GM23338 (cell line): Measurements from ENCODE around the gene NDUFS2. TPM values are rescaled to one million over a fixed set of nuclear protein-coding genes. Genes with fewer than 3 reads are reported as not detected.
A peak's percentile ranks its signal among the peaks of the same experiment; 100 is the strongest.

ENCODE experiments used
- ATAC-seq: fragments of 200-7000 bp; cut with Tn5 transposase; 3 replicates; pipeline ENCODE4 v1.9.1; 2020
- DNase-seq: peaks from one replicate; pipeline ENCODE4 v3.0.0-alpha.2; 2015; ENCODE audit warnings: low spot score
- H2AFZ ChIP-seq: fragments of 200-600 bp; sonication (generic); 2 replicates; pipeline ENCODE4 v1.8.0; 2016; ENCODE audit warnings: antibody characterized with exemption, mild to moderate bottlenecking, moderate library complexity
- H3F3A ChIP-seq: fragments of 200-600 bp; sonication (generic); replicated peaks from 2 replicates; pipeline ENCODE4 v1.8.0; 2017; ENCODE audit warnings: antibody characterized with exemption, mixed run types, low read depth
- H3K27ac ChIP-seq: fragments of 200-600 bp; sonication (generic); 2 replicates; pipeline ENCODE4 v1.6.1; 2016; ENCODE audit warnings: low read depth
- H3K27me3 ChIP-seq: fragments of 200-600 bp; sonication (generic); 2 replicates; pipeline ENCODE4 v1.8.0; 2016; ENCODE audit warnings: mild to moderate bottlenecking, mixed run types, moderate library complexity; ENCODE audit not compliant: insufficient read depth
- H3K36me3 ChIP-seq: fragments of 200-600 bp; sonication (generic); 2 replicates; pipeline ENCODE4 v1.8.0; 2016; ENCODE audit warnings: mild to moderate bottlenecking; ENCODE audit not compliant: insufficient read depth
- H3K4me1 ChIP-seq: fragments of 200-600 bp; sonication (generic); 2 replicates; pipeline ENCODE4 v1.8.0; 2016; ENCODE audit warnings: mild to moderate bottlenecking, moderate library complexity; ENCODE audit not compliant: insufficient read depth
- H3K4me2 ChIP-seq: fragments of 200-600 bp; sonication (generic); 2 replicates; pipeline ENCODE4 v1.7.1; 2017; ENCODE audit warnings: mixed run types
- H3K4me3 ChIP-seq: fragments of 200-600 bp; sonication (generic); 2 replicates; pipeline ENCODE4 v1.6.1; 2016; ENCODE audit warnings: mixed run types
- H3K79me2 ChIP-seq: fragments of 200-600 bp; sonication (generic); replicated peaks from 2 replicates; pipeline ENCODE4 v1.8.0; 2017; ENCODE audit warnings: mild to moderate bottlenecking; ENCODE audit not compliant: insufficient read depth
- H3K9me2 ChIP-seq: fragments of 200-600 bp; sonication (generic); 2 replicates; pipeline ENCODE4 v1.8.0; 2017; ENCODE audit not compliant: insufficient read depth
- H4K20me1 ChIP-seq: fragments of 200-600 bp; sonication (generic); replicated peaks from 2 replicates; pipeline ENCODE4 v1.8.0; 2017; ENCODE audit warnings: mild to moderate bottlenecking; ENCODE audit not compliant: insufficient read depth
- H3K27ac Mint-ChIP-seq: 2 replicates; pipeline ENCODE4 v1.8.0; 2020; ENCODE audit warnings: inconsistent platforms, mild to moderate bottlenecking, moderate library complexity, mixed read lengths
- H3K27me3 Mint-ChIP-seq: 3 replicates; pipeline ENCODE4 v1.8.0; 2022; ENCODE audit warnings: low read depth, mild to moderate bottlenecking, moderate library complexity, mixed read lengths, inconsistent platforms; ENCODE audit not compliant: insufficient read depth, poor library complexity
- H3K36me3 Mint-ChIP-seq: 3 replicates; pipeline ENCODE4 v1.8.0; 2021; ENCODE audit warnings: low read depth, mild to moderate bottlenecking, inconsistent platforms, moderate library complexity, mixed read lengths
- H3K4me1 Mint-ChIP-seq: 3 replicates; pipeline ENCODE4 v1.8.0; 2020; ENCODE audit warnings: mild to moderate bottlenecking, inconsistent platforms, mixed read lengths
- H3K4me3 Mint-ChIP-seq: 3 replicates; pipeline ENCODE4 v1.8.0; 2021; ENCODE audit warnings: moderate library complexity, mild to moderate bottlenecking, inconsistent platforms, mixed read lengths
- H3K9me3 Mint-ChIP-seq: 3 replicates; pipeline ENCODE4 v1.8.0; 2020; ENCODE audit warnings: moderate library complexity, mild to moderate bottlenecking, inconsistent platforms, mixed read lengths
- EZH2 ChIP-seq: fragments of 200-600 bp; sonication (generic); IDR thresholded peaks from one replicate; pipeline ENCODE4 v1.8.0; 2017; ENCODE audit warnings: antibody characterized with exemption, mild to moderate bottlenecking, low read depth; ENCODE audit not compliant: unreplicated experiment
- EZH2phosphoT487 ChIP-seq: fragments of 200-600 bp; sonication (generic); IDR thresholded peaks from one replicate; pipeline ENCODE4 v1.8.1; 2018; ENCODE audit warnings: antibody characterized with exemption; ENCODE audit not compliant: unreplicated experiment
- JUNB ChIP-seq: IDR thresholded peaks from one replicate; pipeline ENCODE4 v1.6.1; 2016; ENCODE audit warnings: antibody characterized with exemption; ENCODE audit not compliant: unreplicated experiment
- NANOG ChIP-seq: IDR thresholded peaks from 2 replicates; pipeline ENCODE4 v1.6.1; 2016; ENCODE audit warnings: antibody characterized with exemption, borderline replicate concordance
- STAT1 ChIP-seq: IDR thresholded peaks from one replicate; pipeline ENCODE4 v1.6.1; 2016; ENCODE audit warnings: antibody characterized with exemption; ENCODE audit not compliant: unreplicated experiment
- ZNF114 ChIP-seq: fragments of 250-450 bp; sonication (Bioruptor Pico); IDR thresholded peaks from 2 replicates; pipeline ENCODE4 v1.5.0; 2020; ENCODE audit warnings: mild to moderate bottlenecking, moderate library complexity
- ZNF331 ChIP-seq: fragments of 250-450 bp; sonication (Bioruptor Pico); IDR thresholded peaks from 2 replicates; pipeline ENCODE4 v1.5.0; 2020; ENCODE audit warnings: low read depth, mild to moderate bottlenecking, moderate library complexity
- polyA plus RNA-seq: library from polyadenylated mRNA; unstranded; fragments of >200 nt; fragmentation: Nextera tagmentation; extraction: Ambion mirVana; gene quantifications from 2 replicates; pipeline ENCODE4 v1.2.1, GENCODE V29; 2016
- total RNA-seq: library from RNA; depleted of rRNA; stranded (reverse); fragments of >200 nt; shearing (Covaris generic); gene quantifications from 2 replicates; pipeline ENCODE4 v1.2.3, GENCODE V29; 2014
- TF ChIP-seq, protein P1 (sequence below): fragments of 250-450 bp; sonication (Bioruptor Pico); IDR thresholded peaks from 2 replicates; pipeline ENCODE4 v1.5.0; 2020; ENCODE audit warnings: mild to moderate bottlenecking, moderate library complexity
- TF ChIP-seq, protein P2 (sequence below), 2 experiments: fragments of 200-600 bp in 1 of 2; sonication (generic) in 1 of 2; conservative IDR thresholded peaks; 2 replicates each; pipeline versions ENCODE4 v1.5.1 to v1.6.1; 2016 to 2017; ENCODE audit warnings: antibody characterized with exemption in 2 of 2, low read depth in 2 of 2, mild to moderate bottlenecking in 2 of 2, moderate library complexity in 1 of 2

NDUFS2 gene
- total and polyA plus RNA-seq, 2 experiments from 2014 or later = 56.7 to 131 TPM

DNA sequence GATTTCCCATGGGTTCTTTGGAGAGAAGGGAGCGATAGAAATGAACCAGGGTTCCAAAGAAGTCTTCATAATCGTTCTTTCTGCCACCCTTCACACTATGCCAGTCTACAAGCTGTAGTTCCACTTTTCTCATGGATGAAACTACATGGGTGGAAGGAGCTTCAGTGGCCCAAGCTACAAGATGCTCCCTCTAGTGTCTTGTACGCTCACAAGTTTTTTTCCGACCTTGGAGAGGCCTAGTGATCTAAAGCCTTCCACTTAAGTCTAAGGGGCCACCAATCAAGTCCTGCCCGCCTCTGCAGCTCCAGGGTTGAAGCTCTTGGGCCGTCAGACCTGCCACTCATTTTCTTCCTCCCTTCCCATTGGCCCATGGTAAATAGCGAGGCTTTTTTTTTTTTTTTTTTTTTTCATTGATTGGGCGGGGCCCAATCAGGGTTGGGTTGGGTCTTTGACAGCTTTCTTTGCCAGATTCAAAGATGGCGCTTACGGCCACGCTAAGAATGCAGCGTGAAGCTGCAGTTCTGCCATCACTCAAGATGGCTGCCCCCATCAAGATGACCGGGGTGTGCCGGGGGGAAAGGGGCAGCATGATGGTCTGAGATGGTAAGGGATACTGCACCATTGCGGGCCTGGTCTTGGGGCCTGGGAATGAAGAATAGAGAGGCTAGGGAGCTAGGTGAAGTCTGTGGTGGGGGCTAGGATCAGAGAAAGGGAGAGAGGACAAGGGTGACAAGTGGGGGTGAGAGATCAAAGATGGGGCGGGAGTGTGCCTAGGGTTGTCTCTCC is 23.6 kb downstream of the NDUFS2 start, which contains the start of gene TOMM40L (continued):
- TF ChIP-seq, protein P1, sequence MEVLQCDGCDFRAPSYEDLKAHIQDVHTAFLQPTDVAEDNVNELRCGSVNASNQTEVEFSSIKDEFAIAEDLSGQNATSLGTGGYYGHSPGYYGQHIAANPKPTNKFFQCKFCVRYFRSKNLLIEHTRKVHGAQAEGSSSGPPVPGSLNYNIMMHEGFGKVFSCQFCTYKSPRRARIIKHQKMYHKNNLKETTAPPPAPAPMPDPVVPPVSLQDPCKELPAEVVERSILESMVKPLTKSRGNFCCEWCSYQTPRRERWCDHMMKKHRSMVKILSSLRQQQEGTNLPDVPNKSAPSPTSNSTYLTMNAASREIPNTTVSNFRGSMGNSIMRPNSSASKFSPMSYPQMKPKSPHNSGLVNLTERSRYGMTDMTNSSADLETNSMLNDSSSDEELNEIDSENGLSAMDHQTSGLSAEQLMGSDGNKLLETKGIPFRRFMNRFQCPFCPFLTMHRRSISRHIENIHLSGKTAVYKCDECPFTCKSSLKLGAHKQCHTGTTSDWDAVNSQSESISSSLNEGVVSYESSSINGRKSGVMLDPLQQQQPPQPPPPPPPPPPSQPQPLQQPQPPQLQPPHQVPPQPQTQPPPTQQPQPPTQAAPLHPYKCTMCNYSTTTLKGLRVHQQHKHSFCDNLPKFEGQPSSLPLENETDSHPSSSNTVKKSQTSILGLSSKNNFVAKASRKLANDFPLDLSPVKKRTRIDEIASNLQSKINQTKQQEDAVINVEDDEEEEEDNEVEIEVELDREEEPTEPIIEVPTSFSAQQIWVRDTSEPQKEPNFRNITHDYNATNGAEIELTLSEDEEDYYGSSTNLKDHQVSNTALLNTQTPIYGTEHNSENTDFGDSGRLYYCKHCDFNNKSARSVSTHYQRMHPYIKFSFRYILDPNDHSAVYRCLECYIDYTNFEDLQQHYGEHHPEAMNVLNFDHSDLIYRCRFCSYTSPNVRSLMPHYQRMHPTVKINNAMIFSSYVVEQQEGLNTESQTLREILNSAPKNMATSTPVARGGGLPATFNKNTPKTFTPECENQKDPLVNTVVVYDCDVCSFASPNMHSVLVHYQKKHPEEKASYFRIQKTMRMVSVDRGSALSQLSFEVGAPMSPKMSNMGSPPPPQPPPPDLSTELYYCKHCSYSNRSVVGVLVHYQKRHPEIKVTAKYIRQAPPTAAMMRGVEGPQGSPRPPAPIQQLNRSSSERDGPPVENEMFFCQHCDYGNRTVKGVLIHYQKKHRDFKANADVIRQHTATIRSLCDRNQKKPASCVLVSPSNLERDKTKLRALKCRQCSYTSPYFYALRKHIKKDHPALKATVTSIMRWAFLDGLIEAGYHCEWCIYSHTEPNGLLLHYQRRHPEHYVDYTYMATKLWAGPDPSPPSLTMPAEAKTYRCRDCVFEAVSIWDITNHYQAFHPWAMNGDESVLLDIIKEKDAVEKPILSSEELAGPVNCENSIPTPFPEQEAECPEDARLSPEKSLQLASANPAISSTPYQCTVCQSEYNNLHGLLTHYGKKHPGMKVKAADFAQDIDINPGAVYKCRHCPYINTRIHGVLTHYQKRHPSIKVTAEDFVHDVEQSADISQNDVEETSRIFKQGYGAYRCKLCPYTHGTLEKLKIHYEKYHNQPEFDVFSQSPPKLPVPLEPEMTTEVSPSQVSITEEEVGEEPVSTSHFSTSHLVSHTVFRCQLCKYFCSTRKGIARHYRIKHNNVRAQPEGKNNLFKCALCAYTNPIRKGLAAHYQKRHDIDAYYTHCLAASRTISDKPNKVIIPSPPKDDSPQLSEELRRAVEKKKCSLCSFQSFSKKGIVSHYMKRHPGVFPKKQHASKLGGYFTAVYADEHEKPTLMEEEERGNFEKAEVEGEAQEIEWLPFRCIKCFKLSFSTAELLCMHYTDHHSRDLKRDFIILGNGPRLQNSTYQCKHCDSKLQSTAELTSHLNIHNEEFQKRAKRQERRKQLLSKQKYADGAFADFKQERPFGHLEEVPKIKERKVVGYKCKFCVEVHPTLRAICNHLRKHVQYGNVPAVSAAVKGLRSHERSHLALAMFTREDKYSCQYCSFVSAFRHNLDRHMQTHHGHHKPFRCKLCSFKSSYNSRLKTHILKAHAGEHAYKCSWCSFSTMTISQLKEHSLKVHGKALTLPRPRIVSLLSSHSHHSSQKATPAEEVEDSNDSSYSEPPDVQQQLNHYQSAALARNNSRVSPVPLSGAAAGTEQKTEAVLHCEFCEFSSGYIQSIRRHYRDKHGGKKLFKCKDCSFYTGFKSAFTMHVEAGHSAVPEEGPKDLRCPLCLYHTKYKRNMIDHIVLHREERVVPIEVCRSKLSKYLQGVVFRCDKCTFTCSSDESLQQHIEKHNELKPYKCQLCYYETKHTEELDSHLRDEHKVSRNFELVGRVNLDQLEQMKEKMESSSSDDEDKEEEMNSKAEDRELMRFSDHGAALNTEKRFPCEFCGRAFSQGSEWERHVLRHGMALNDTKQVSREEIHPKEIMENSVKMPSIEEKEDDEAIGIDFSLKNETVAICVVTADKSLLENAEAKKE (CRISPR knock-in tag) = peak; percentile 100
- no peak for TF ChIP-seq STAT1

DNA sequence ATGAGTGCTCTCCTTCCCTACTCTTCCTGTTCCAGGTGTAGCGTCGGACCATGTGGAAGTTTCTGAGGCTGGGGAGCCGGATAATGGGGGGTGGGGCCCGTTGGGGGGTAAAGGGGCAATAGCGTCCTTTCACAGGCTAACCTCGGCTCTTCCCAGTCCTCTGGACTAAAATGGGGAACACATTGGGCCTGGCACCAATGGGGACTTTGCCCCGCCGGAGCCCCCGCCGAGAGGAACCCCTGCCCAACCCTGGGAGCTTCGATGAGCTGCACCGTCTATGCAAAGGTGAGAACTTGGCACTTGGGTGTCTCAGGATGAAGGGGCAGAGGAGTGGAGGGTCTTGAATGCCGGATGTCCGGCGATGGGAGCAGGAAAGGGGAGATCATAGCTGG is 24.1 kb downstream of the NDUFS2 start:
- H3K4me2 ChIP-seq = peak overlapping the region; percentile 96
- H3K27me3 ChIP-seq = no peaks in the 10 kb centered on the region
- H3K9me3 Mint-ChIP-seq = no peaks in the 10 kb centered on the region
- H2AFZ ChIP-seq = peak overlapping the region; percentile 11
- peaks cover 26% of the 10 kb centered on the region for H3K4me1 Mint-ChIP-seq
- H3K4me3 ChIP-seq = peak overlapping the region; percentile 55
- no peaks in the 10 kb centered on the region for H3K79me2 ChIP-seq
- H3K4me3 Mint-ChIP-seq = peak overlapping the region; percentile 97
- peaks cover 13% of the 10 kb centered on the region for H3K4me1 ChIP-seq
- 0 out of 2 replicates have a peak overlapping the region, but pooled peaks have one; percentile 84 for H3K27ac ChIP-seq
- peaks cover 6% of the 10 kb centered on the region for H3K27me3 Mint-ChIP-seq
- ATAC-seq = no peak; the same call in 2 of the 3 replicates
- peaks cover 20% of the 10 kb centered on the region for H3K36me3 Mint-ChIP-seq
- TF ChIP-seq STAT1 (no peak), JUNB (no peak), EZH2phosphoT487 (no peak), NANOG (no peak), ZNF331 (CRISPR knock-in tag) (no peak), EZH2 (no peak), ZNF114 (CRISPR knock-in tag) (no peak)
- TF ChIP-seq, protein P2, sequence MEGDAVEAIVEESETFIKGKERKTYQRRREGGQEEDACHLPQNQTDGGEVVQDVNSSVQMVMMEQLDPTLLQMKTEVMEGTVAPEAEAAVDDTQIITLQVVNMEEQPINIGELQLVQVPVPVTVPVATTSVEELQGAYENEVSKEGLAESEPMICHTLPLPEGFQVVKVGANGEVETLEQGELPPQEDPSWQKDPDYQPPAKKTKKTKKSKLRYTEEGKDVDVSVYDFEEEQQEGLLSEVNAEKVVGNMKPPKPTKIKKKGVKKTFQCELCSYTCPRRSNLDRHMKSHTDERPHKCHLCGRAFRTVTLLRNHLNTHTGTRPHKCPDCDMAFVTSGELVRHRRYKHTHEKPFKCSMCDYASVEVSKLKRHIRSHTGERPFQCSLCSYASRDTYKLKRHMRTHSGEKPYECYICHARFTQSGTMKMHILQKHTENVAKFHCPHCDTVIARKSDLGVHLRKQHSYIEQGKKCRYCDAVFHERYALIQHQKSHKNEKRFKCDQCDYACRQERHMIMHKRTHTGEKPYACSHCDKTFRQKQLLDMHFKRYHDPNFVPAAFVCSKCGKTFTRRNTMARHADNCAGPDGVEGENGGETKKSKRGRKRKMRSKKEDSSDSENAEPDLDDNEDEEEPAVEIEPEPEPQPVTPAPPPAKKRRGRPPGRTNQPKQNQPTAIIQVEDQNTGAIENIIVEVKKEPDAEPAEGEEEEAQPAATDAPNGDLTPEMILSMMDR (conservative IDR thresholded peaks at IDR 0.05; ENCODE audit: low read depth in 2 of 2) = no peak
- peak; percentile 21 for DNase-seq
- H3K9me2 ChIP-seq = no peaks in the 10 kb centered on the region
- H3F3A ChIP-seq = peaks cover 3% of the 10 kb centered on the region; the same call in 1 of the 2 replicates
- peaks cover 6% of the 10 kb centered on the region for H3K36me3 ChIP-seq
- H3K27ac Mint-ChIP-seq = peak overlapping the region; percentile 95
- H4K20me1 ChIP-seq = no peaks in the 10 kb centered on the region
